ENCODE measurements around the gene EMX2. TPM values are rescaled to one million over a fixed set of nuclear protein-coding genes. Genes with fewer than 3 reads are reported as not detected.

EMX2 gene
- total and polyA plus RNA-seq, 2 experiments from 2014 or later, result not detected

DNA sequence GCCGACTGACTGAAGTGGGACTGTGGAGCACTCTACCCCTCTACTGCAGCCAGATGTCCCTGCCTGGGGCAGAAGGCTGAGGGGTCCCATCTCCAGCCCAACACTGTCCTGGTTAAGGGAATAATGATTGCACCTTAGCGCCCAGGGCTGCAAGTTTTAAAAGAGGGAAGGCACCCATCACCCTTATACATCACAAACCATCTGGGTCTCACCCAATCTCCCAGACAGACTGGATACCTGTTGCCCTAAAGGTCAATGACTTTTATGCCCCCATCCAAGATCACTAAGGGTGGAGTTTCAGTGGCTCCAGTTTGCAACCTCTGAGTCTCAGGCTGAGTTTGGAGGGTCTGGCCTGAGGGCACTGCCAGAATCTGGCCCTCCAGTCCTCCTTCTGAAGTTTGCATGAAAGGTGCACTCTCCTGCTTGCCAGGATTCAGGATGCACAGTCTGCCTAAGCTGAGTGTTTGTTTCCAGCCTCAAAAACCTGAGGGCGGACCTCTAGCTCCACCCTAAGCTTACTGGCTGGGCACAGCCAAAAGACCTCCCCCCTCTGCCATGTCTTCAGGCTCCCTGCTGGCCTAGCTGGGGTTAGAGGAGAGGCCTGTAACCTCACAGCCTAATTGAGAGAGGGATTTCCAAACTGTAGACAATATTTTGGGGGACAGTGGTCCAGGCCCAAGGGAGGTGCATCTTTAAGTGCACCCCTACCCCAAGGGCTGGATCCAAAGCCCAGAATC lies 2.5 kb upstream of the EMX2 start:
- H2AFZ ChIP-seq, result no peak overlapping the region
- H3K79me2 ChIP-seq, result no peaks in the 10 kb centered on the region
- 46% methylated on average over 3 of the region's 3 CpGs for WGBS (ENCODE audit: low lambda C conversion rate, missing lambda C conversion rate)
- no peaks in the 10 kb centered on the region for H3K9me2 ChIP-seq (replicated peaks; ENCODE audit: insufficient read depth)
- peaks cover 97% of the 10 kb centered on the region for H3K27me3 ChIP-seq
- peaks cover 38% of the 10 kb centered on the region for H3K4me1 ChIP-seq (ENCODE audit: insufficient read depth)
- H3K27ac ChIP-seq, result no peak overlapping the region
- H3K36me3 ChIP-seq (replicated peaks; ENCODE audit: insufficient read depth, low read depth), result no peaks in the 10 kb centered on the region
- no peak overlapping the region for H3K4me2 ChIP-seq
- H3K9me3 ChIP-seq (ENCODE audit: low read depth), result no peaks in the 10 kb centered on the region
- H3K4me3 ChIP-seq, result no peak overlapping the region
- DNase-seq (ENCODE audit: low spot score), result no peak
- no peaks in the 10 kb centered on the region for H4K20me1 ChIP-seq (ENCODE audit: insufficient read depth, poor library complexity, severe bottlenecking)
- TF ChIP-seq EZH2 (IDR thresholded peaks at IDR 0.05; ENCODE audit: borderline replicate concordance), result no peak
- TF ChIP-seq, protein P1, sequence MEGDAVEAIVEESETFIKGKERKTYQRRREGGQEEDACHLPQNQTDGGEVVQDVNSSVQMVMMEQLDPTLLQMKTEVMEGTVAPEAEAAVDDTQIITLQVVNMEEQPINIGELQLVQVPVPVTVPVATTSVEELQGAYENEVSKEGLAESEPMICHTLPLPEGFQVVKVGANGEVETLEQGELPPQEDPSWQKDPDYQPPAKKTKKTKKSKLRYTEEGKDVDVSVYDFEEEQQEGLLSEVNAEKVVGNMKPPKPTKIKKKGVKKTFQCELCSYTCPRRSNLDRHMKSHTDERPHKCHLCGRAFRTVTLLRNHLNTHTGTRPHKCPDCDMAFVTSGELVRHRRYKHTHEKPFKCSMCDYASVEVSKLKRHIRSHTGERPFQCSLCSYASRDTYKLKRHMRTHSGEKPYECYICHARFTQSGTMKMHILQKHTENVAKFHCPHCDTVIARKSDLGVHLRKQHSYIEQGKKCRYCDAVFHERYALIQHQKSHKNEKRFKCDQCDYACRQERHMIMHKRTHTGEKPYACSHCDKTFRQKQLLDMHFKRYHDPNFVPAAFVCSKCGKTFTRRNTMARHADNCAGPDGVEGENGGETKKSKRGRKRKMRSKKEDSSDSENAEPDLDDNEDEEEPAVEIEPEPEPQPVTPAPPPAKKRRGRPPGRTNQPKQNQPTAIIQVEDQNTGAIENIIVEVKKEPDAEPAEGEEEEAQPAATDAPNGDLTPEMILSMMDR (IDR thresholded peaks at IDR 0.05; ENCODE audit: poor library complexity), result no peak

DNA sequence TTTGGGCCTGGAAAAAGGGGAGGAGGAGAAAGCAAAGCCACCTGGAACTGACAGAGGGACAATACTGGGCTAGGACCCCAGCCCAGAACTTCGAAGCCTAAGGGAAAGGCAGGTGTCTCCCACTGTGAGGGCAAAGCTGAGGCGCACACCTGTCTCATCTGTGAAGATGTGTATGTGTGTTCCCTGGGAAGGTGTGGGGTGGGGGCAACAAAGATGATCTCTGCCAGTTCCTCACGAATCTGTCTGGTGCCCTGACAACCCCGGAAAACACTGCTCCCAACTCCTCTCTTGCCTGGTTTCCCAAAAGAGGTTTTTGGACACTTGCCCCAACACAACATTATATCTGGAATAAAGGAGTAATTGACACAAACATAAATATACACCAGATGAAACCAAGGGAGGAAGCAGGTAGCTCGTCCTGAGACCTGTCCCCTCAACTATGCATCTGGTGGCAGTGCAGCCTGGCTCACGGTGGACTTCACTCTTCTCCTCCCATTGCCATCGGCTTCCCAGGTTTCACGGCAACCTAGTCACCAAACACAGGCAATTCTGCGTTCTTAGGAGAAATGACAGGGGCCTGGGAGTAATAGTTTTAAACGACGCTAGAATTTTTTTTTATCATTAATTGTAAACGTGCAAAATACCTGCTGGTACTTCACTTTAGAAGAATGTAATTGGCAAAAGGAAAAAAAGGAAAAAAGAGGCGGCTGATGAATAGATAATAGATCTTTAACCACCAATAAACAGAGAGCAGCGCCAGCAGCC lies 1.7 kb upstream of the EMX2 start:
- Histone ChIP-seq H3K27me3 (peaks cover 97% of the 10 kb centered on the region), H3K4me1 (ENCODE audit: insufficient read depth) (peaks cover 35% of the 10 kb centered on the region), H3K9me3 (ENCODE audit: low read depth) (no peaks in the 10 kb centered on the region), H3K9me2 (replicated peaks; ENCODE audit: insufficient read depth) (no peaks in the 10 kb centered on the region), H3K36me3 (replicated peaks; ENCODE audit: insufficient read depth, low read depth) (no peaks in the 10 kb centered on the region), H2AFZ (no peak overlapping the region), H3K27ac (no peak overlapping the region), H3K79me2 (no peaks in the 10 kb centered on the region), H4K20me1 (ENCODE audit: insufficient read depth, poor library complexity, severe bottlenecking) (no peaks in the 10 kb centered on the region), H3K4me2 (no peak overlapping the region), H3K4me3 (no peak overlapping the region)
- TF ChIP-seq, protein P1 (IDR thresholded peaks at IDR 0.05; ENCODE audit: poor library complexity), result no peak
- peak; percentile 44 for TF ChIP-seq EZH2phosphoT487 (IDR thresholded peaks at IDR 0.05; ENCODE audit: low read depth, severe bottlenecking, unreplicated experiment)
- WGBS (ENCODE audit: low lambda C conversion rate, missing lambda C conversion rate), result 20% methylated on average over 14 of the region's 14 CpGs
- DNase-seq (ENCODE audit: low spot score), result no peak

DNA sequence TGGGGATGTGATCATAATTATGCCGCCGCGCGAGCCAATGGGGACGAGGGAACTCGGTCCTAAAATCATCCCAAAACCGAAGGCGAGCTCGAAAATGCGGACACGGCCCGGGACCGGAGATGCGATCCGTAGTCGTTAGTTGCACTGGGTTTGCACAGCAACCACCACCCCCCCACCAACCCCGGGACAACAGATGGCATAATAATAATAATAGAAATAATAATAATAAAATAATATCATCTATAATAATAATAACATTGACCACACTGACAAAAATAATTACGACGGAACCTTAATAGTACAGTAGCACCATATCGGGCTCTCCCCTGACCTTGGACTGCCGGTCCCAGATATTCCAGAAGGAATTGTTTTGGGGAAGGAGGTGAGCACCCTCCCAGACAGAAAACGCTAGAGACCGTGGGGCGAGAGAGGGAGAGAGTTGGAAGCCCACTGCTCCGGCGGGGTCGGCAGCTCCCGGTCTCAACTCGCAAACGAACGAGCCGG lies 1.1 kb upstream of the EMX2 start:
- Histone ChIP-seq H3K4me3 (no peak overlapping the region), H3K79me2 (no peaks in the 10 kb centered on the region)
- WGBS (ENCODE audit: low lambda C conversion rate, missing lambda C conversion rate), result 5% methylated on average over 32 of the region's 32 CpGs

More for the DNA sequence above, 1.1 kb upstream of the EMX2 start:
- no peak for DNase-seq (ENCODE audit: low spot score)
- peaks cover 97% of the 10 kb centered on the region for H3K27me3 ChIP-seq
- H3K9me3 ChIP-seq (ENCODE audit: low read depth), result no peaks in the 10 kb centered on the region
- H3K27ac ChIP-seq, result no peak overlapping the region
- H4K20me1 ChIP-seq (ENCODE audit: insufficient read depth, poor library complexity, severe bottlenecking), result no peaks in the 10 kb centered on the region
- no peak for TF ChIP-seq EZH2 (IDR thresholded peaks at IDR 0.05; ENCODE audit: borderline replicate concordance)
- TF ChIP-seq, protein P1 (IDR thresholded peaks at IDR 0.05; ENCODE audit: poor library complexity), result no peak
- TF ChIP-seq EZH2phosphoT487 (IDR thresholded peaks at IDR 0.05; ENCODE audit: low read depth, severe bottlenecking, unreplicated experiment), result no peak
- H2AFZ ChIP-seq, result no peak overlapping the region
- peak overlapping the region; percentile 81 for H3K4me2 ChIP-seq
- peaks cover 35% of the 10 kb centered on the region for H3K4me1 ChIP-seq (ENCODE audit: insufficient read depth)
- no peaks in the 10 kb centered on the region for H3K9me2 ChIP-seq (replicated peaks; ENCODE audit: insufficient read depth)
- H3K36me3 ChIP-seq (replicated peaks; ENCODE audit: insufficient read depth, low read depth), result no peaks in the 10 kb centered on the region

Data from hepatocyte (in vitro differentiated cells).